HCT116 (cell line): ENCODE measurements around the gene PGAP3. TPM values are rescaled to one million over a fixed set of nuclear protein-coding genes. Genes with fewer than 3 reads are reported as not detected.

Experiments used
- ATAC-seq: fragments of 200-7000 bp; cut with Tn5 transposase; 2 replicates; pipeline ENCODE4 v1.9.1; 2020; ENCODE audit warnings: mild to moderate bottlenecking, moderate library complexity
- BruUV-seq: library from RNA; stranded (reverse); fragments of 400-500 nt; replicated peaks from 2 replicates; lab custom pipeline; 2021; lab: Mats Ljungman, UMichigan
- CTCF ChIA-PET: fragments of 300-600 bp; sonication (Branson Sonifier 250); formaldehyde crosslinking; loops from one replicate; lab custom pipeline; 2021; ENCODE audit warnings: antibody characterized with exemption; lab: Charles Lee
- POLR2A ChIA-PET: fragments of 300-600, 350-600 bp; sonication (Branson Sonifier 250); formaldehyde crosslinking; loops from one replicate; lab custom pipeline; 2021; ENCODE audit warnings: antibody characterized with exemption; lab: Charles Lee
- RAD21 ChIA-PET, 2 experiments: fragments of 300-600 bp; sonication (Branson Sonifier 250); formaldehyde crosslinking; loops; one replicate each; lab custom pipeline; 2023; ENCODE audit warnings: low total read pairs in 2 of 2; ENCODE audit not compliant: uncharacterized antibody in 2 of 2, unreplicated experiment in 2 of 2, low non-redundant PET in 1 of 2; lab: Charles Lee
- DNase-seq: peaks from one replicate; pipeline ENCODE4 v3.0.0-alpha.2; 2010; ENCODE audit warnings: low read depth, low spot score
- H2AFZ ChIP-seq: fragments of 200-600 bp; shearing (Covaris generic), sonication (generic); 2 replicates; pipeline ENCODE4 v1.6.1; 2017; ENCODE audit warnings: low read depth, mixed run types, mixed read lengths, antibody characterized with exemption, low read length; ENCODE audit not compliant: poor library complexity, severe bottlenecking
- H3K27ac ChIP-seq: 2 replicates; pipeline ENCODE4 v1.5.1; 2012; ENCODE audit warnings: low read depth, low read length
- H3K27me3 ChIP-seq: fragments of 200-600 bp; sonication (generic); 2 replicates; pipeline ENCODE4 v1.6.1; 2016; ENCODE audit warnings: mixed run types, low read length, mixed read lengths; ENCODE audit not compliant: insufficient read depth
- H3K36me3 ChIP-seq, 2 experiments: fragments of 200-500 bp in 1 of 2; fragments of 200-600 bp in 1 of 2; sonication (Bioruptor generic) in 1 of 2; sonication (generic) in 1 of 2; 2 replicates each; pipeline versions ENCODE4 v1.5.1 to v1.6.1; 2014 to 2016; ENCODE audit warnings: low read length in 2 of 2, inconsistent platforms in 1 of 2, mixed read lengths in 1 of 2, mixed run types in 1 of 2; ENCODE audit not compliant: insufficient read depth in 2 of 2, control insufficient read depth in 1 of 2
- H3K4me1 ChIP-seq, 2 experiments: fragments of 200-600 bp in 1 of 2; sonication (generic) in 1 of 2; 2 replicates each; pipeline versions ENCODE4 v1.5.1 to v1.6.1; 2012 to 2017; ENCODE audit warnings: low read length in 2 of 2, inconsistent platforms in 1 of 2, mild to moderate bottlenecking in 1 of 2, mixed read lengths in 1 of 2, mixed run types in 1 of 2, moderate library complexity in 1 of 2; ENCODE audit not compliant: insufficient read depth in 2 of 2, control insufficient read depth in 1 of 2
- H3K4me2 ChIP-seq: fragments of 200-600 bp; sonication (generic); 2 replicates; pipeline ENCODE4 v1.6.1; 2017; ENCODE audit warnings: mixed run types, low read length, mixed read lengths
- H3K4me3 ChIP-seq, 2 experiments: fragments of 200-600 bp in 1 of 2; sonication (generic) in 1 of 2; replicated peaks in 1 of 2; 2 replicates each; pipeline ENCODE4 v1.5.1; 2011 to 2016; ENCODE audit warnings: low read length in 2 of 2, control low read depth in 1 of 2, low read depth in 1 of 2, mild to moderate bottlenecking in 1 of 2, mixed read lengths in 1 of 2, mixed run types in 1 of 2
- H3K79me2 ChIP-seq: fragments of 200-600 bp; sonication (generic); 2 replicates; pipeline ENCODE4 v1.6.1; 2017; ENCODE audit warnings: mild to moderate bottlenecking, mixed run types, low read length, moderate library complexity, mixed read lengths; ENCODE audit not compliant: insufficient read depth
- H3K9ac ChIP-seq: fragments of 200-600 bp; sonication (generic); 2 replicates; pipeline ENCODE4 v1.6.1; 2016; ENCODE audit warnings: low read length, mixed read lengths
- H3K9me2 ChIP-seq: fragments of 200-600 bp; sonication (generic), shearing (Covaris generic); 2 replicates; pipeline ENCODE4 v1.6.1; 2017; ENCODE audit warnings: mixed run types, mild to moderate bottlenecking, moderate library complexity; ENCODE audit not compliant: insufficient read depth
- H3K9me3 ChIP-seq, 2 experiments: fragments of 200-500 bp in 1 of 2; fragments of 200-600 bp in 1 of 2; sonication (Bioruptor generic) in 1 of 2; sonication (generic) in 1 of 2; 2 replicates each; pipeline ENCODE4 v1.6.1; 2014 to 2017; ENCODE audit warnings: low read length in 2 of 2, mixed read lengths in 2 of 2, inconsistent platforms in 1 of 2, low read depth in 1 of 2, mild to moderate bottlenecking in 1 of 2, mixed run types in 1 of 2, moderate library complexity in 1 of 2; ENCODE audit not compliant: control insufficient read depth in 1 of 2, insufficient read depth in 1 of 2
- H4K20me1 ChIP-seq: fragments of 200-600 bp; sonication (generic), shearing (Covaris generic); 2 replicates; pipeline ENCODE4 v1.6.1; 2017; ENCODE audit warnings: mixed run types, mild to moderate bottlenecking, moderate library complexity; ENCODE audit not compliant: insufficient read depth
- ATF3 ChIP-seq: IDR thresholded peaks from 2 replicates; pipeline ENCODE4 v1.6.1; 2012
- CBX3 ChIP-seq: IDR thresholded peaks from 2 replicates; pipeline ENCODE4 v1.6.1; 2012; ENCODE audit warnings: low read depth
- CEBPB ChIP-seq: IDR thresholded peaks from 2 replicates; pipeline ENCODE4 v1.6.1; 2012; ENCODE audit warnings: low read depth
- CTCF ChIP-seq, 3 experiments: fragments of 200-600 bp in 1 of 3; sonication (generic) in 1 of 3; IDR thresholded peaks in 2 of 3; conservative IDR thresholded peaks in 1 of 3; 2 replicates each; pipeline ENCODE4 v1.5.1; 2012 to 2017; ENCODE audit warnings: low read depth in 2 of 3, low read length in 2 of 3, antibody characterized with exemption in 1 of 3, borderline replicate concordance in 1 of 3, control low read depth in 1 of 3, mild to moderate bottlenecking in 1 of 3, mixed read lengths in 1 of 3, mixed run types in 1 of 3, moderate library complexity in 1 of 3; ENCODE audit not compliant: insufficient read depth in 1 of 3
- ELF1 ChIP-seq: IDR thresholded peaks from 2 replicates; pipeline ENCODE4 v1.6.1; 2012; ENCODE audit warnings: low read depth, borderline replicate concordance
- EZH2 ChIP-seq: fragments of 200-600 bp; sonication (generic); IDR thresholded peaks from 2 replicates; pipeline ENCODE4 v1.6.1; 2017; ENCODE audit warnings: antibody characterized with exemption, mixed run types
- FOSL1 ChIP-seq: IDR thresholded peaks from 2 replicates; pipeline ENCODE4 v1.6.1; 2012; ENCODE audit warnings: low read depth
- JUND ChIP-seq: IDR thresholded peaks from 2 replicates; pipeline ENCODE4 v1.6.1; 2012
- MAX ChIP-seq: IDR thresholded peaks from 2 replicates; pipeline ENCODE4 v1.6.1; 2012
- POLR2A ChIP-seq: IDR thresholded peaks from 2 replicates; pipeline ENCODE4 v1.7.0; 2011; ENCODE audit warnings: borderline replicate concordance; ENCODE audit not compliant: insufficient read depth, insufficient read length; ENCODE audit errors: extremely low read depth
- RAD21 ChIP-seq: IDR thresholded peaks from 2 replicates; pipeline ENCODE4 v1.6.1; 2012; ENCODE audit warnings: low read depth, mild to moderate bottlenecking
- REST ChIP-seq: IDR thresholded peaks from 2 replicates; pipeline ENCODE4 v1.6.1; 2012; ENCODE audit warnings: low read depth
- SIN3A ChIP-seq: IDR thresholded peaks from 2 replicates; pipeline ENCODE4 v1.6.1; 2012; ENCODE audit warnings: low read depth
- SRF ChIP-seq: IDR thresholded peaks from 2 replicates; pipeline ENCODE4 v1.6.1; 2012; ENCODE audit warnings: low read depth
- TCF7L2 ChIP-seq: IDR thresholded peaks from 2 replicates; pipeline ENCODE4 v1.7.0; 2011; ENCODE audit warnings: borderline replicate concordance, inconsistent platforms; ENCODE audit not compliant: insufficient read depth, insufficient read length; ENCODE audit errors: extremely low read depth
- YY1 ChIP-seq: IDR thresholded peaks from 2 replicates; pipeline ENCODE4 v1.6.1; 2011; ENCODE audit warnings: low read length, low read depth, moderate library complexity, mild to moderate bottlenecking; ENCODE audit not compliant: insufficient replicate concordance; ENCODE audit errors: extremely low read depth
- ZBTB33 ChIP-seq: IDR thresholded peaks from 2 replicates; pipeline ENCODE4 v1.6.1; 2011; ENCODE audit warnings: mild to moderate bottlenecking, low read length, moderate library complexity; ENCODE audit not compliant: insufficient replicate concordance; ENCODE audit errors: extremely low read depth
- ZNF274 ChIP-seq: fragments of 200-500 bp; sonication (Bioruptor generic); IDR thresholded peaks from 2 replicates; pipeline ENCODE4 v1.6.1; 2014; ENCODE audit warnings: mild to moderate bottlenecking, low read depth, low read length, inconsistent platforms
- intact Hi-C: fragments of 100-400 bp; cut with micrococcal nuclease; formaldehyde crosslinking; loops from 2 replicates; pipeline ENCODE4 v1.10.0; 2022
- total RNA-seq: library from RNA; stranded (reverse); gene quantifications from one replicate; pipeline ENCODE4 v1.2.1, GENCODE V29; 2021; ENCODE audit not compliant: unreplicated experiment

Gene PGAP3
- total RNA-seq, 1 experiment from 2014 or later = 15.2 TPM

GRCh38 chr17:39735882-39736281, 48.0 kb upstream of the PGAP3 start:
- H3K4me3 ChIP-seq = no peak overlapping the region
- TF ChIP-seq SRF (no peak), SIN3A (no peak), JUND (no peak), ATF3 (no peak), CEBPB (no peak), YY1 (no peak), POLR2A (no peak), ZNF274 (no peak), ZBTB33 (no peak), REST (no peak), RAD21 (no peak), MAX (no peak), EZH2 (no peak), TCF7L2 (no peak), FOSL1 (no peak), CBX3 (no peak), CTCF (IDR thresholded peaks at IDR 0.05 in 2 of 3, conservative IDR thresholded peaks at IDR 0.05 in 1 of 3; ENCODE audit: borderline replicate concordance in 1 of 3, insufficient read depth in 1 of 3, low read depth in 2 of 3, low read length in 2 of 3) (no peak), ELF1 (no peak)
- no peaks in the 10 kb centered on the region for H3K27me3 ChIP-seq
- CTCF ChIA-PET = no interaction called here
- peaks cover 27 to 58% of the 10 kb centered on the region in 2 experiments for H3K4me1 ChIP-seq
- H2AFZ ChIP-seq = no peak overlapping the region
- RAD21 ChIA-PET = no interaction called here
- POLR2A ChIA-PET = no interaction called here
- H3K9me3 ChIP-seq = no peaks in the 10 kb centered on the region
- H3K9ac ChIP-seq = no peak overlapping the region; the same call in 1 of the 2 replicates
- intact Hi-C loops = loop anchor here (5.0 to 10.0 kb wide), 2 partner anchors 114 to 219 kb away; no protein-coding TSS in a partner anchor
- no peak for ATAC-seq
- peaks cover 17% of the 10 kb centered on the region; the same call in 1 of the 2 replicates for H3K79me2 ChIP-seq
- no TSS peak for BruUV-seq
- H3K9me2 ChIP-seq = no peaks in the 10 kb centered on the region
- no peaks in the 10 kb centered on the region for H4K20me1 ChIP-seq
- H3K27ac ChIP-seq = no peak overlapping the region
- no peak for DNase-seq
- H3K4me2 ChIP-seq = peak overlapping the region; percentile 100
- H3K36me3 ChIP-seq = no peaks in the 10 kb centered on the region
